DMS114 treated with DMSO at 0.1 percent for 48 hours (cell line): ENCODE results near the gene ITIH5.
"Not testable (repeated sequence)": the region's sequence is repeated elsewhere in the genome, so short reads cannot be mapped to it uniquely, and the experiment has no call there.

Experiments
- DNase-seq: peaks from one replicate; lab custom pipeline; 2025; ENCODE audit not compliant: unreplicated experiment; lab: John Stamatoyannopoulos, UW

Gene ITIH5

GRCh38 chr10:7689591-7689990 is 22.8 kb upstream of the ITIH5 start:
- no peak for DNase-seq

DNA sequence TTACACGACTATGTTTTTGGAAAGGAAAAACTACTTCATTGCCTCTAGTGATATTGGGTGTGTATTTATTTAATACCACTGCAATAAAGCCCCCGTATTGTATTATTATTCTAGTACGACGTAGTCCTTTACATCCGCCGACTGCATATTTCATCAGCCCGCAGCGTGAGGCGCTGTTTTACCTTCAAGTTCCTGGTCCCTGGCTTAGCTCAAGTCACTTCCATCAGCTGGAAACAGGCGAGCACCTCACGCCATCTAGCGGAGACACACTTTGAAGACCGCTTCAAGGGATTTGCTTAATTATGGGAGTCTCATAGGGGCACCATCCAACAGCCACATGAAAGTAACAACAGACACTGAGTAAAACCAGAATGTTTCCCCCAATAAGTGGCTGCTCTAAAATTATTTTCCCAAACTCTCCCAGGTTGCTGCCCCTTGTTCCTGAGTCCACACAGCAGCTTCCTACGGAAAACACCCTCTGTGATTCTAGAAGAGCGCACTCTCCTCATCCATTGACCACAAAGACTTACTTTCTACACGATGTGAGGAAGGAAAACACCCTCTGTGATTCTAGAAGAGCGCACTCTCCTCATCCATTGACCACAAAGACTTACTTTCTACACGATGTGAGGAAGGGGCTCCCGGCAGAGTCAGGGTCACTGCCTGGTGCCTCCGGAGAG is 20.6 kb upstream of the ITIH5 start:
- DNase-seq, result peak; percentile 94

- no peak for DNase-seq
Measured at GRCh38 chr10:7686351-7687171, 19.8 kb upstream of the ITIH5 start.

DNA sequence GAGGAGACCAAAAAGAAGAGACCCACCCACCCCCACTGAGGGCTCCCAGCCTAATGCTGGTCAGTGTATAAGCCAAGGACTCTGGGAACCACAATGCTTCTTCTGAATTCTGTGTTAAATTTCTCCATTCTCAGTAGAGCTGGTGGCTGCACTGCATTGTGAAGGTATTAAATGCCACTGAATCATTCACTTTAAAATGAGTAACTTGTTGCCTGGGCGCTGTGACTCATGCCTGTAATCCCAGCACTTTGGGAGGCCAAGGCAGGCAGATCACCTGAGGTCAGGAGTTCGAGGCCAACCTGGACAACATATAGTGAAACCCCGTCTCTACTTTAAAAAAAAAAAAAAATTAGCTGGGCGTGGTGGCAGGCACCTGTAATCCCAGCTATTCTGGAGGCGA is 13.3 kb upstream of the ITIH5 start:
- not testable (repeated sequence) for DNase-seq

- DNase-seq, result no peak
Measured at GRCh38 chr10:7679256-7679655, 12.5 kb upstream of the ITIH5 start.

- DNase-seq, result no peak
Measured at GRCh38 chr10:7672341-7673134, 5.8 kb upstream of the ITIH5 start.

DNA sequence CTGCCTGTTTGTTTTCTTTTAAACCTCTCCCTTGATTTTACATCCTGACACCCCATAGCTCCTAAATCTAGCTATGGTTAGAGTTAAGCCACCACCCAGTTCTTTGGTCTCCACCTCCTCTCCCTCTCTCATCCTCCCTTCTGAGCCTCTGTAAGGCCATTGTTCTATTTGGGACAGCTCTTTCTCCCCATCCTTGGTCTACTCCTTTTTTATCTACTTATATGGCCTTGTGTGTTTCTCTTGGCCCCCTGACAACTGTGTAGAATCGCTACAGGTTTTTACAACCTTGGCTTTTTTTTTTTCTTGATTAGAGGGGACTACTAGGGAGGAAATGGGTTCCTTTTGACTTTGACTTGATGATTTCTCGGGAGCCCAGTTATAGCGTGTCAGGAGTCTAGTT is 3.4 kb upstream of the ITIH5 start:
- DNase-seq, result no peak

GRCh38 chr10:7667262-7668141 is 736 bp upstream of the ITIH5 start:
- DNase-seq, result no peak

DNA sequence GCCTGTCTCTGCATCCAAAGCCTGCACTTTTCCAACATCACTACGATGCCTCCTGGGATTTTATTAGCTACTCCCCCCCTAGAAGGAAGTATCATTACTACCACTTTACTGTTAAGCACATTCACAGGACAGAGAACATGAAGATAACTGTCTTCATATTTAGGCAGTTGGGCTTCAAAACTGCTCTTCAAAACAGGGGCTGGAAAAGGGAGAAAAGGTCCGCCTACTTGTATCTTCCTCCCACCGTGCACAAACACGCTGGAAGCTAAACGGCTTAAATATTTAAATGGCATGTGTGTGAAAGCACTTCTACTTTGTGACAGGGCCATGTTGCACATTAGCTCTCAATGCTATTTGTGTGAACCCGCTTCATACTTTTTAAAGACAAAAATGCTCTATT is 999 bp downstream of the ITIH5 start:
- DNase-seq, result no peak

- no peak for DNase-seq
Measured at GRCh38 chr10:7664707-7665106, 2.1 kb downstream of the ITIH5 start.

DNA sequence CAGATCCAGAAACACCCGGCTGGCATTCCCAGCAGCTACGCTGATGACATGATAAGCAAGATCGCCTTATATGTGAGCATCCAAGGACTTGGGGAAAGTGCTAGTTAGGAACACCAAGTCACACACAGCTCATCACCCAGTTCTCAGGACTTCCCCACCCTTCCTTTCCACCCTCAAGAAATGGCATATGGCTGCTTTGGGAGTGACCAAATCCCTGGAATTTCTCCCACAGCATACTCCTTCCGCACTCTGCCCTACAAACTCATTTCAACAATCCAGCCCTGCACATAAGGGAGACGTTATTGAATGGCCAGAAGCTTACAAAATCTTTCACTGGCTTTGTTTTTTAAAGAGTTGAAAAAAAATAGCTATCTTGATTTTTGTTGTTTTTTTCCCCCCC is 4.2 kb downstream of the ITIH5 start:
- no peak for DNase-seq

- DNase-seq, result no peak
Measured at GRCh38 chr10:7659560-7659959, 7.2 kb downstream of the ITIH5 start.

DNA sequence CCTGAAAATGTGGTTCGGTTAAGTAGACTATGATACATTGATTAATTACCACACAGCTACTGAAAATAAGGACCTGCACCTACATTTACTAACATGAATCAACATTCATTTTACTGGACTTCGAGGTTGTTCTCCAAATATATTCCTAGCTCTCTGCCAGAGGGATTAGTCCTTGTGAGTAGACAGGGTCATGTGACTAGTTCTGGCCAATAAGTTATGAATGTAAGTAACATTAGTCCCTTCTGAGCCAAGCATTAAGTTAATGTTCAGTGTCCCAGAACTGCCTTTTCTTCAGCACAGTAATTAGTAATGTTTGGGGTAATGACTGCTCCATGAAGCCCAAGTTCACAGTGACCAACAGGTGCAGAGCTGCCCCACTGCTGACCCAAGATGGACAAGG is 9.2 kb downstream of the ITIH5 start:
- DNase-seq, result no peak

DNA sequence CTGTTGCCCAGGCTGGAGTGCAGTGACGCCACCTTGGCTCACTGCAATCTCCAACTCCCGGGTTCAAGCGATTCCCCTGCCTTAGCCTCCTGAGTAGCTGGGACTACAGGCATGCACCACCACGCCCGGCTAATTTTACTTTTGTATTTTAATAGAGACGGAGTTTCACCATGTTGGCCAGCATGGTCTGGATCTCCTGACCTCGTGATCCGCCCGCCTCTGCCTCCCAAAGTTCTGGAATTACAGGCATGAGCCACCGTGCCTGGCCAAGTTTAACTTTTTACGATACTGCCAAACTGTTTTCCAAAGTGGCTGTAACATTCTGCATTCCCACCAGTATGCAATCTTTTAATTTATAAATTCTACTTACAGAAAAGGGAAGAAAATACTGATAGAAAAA is 9.7 kb downstream of the ITIH5 start:
- DNase-seq, result not testable (repeated sequence)

DNA sequence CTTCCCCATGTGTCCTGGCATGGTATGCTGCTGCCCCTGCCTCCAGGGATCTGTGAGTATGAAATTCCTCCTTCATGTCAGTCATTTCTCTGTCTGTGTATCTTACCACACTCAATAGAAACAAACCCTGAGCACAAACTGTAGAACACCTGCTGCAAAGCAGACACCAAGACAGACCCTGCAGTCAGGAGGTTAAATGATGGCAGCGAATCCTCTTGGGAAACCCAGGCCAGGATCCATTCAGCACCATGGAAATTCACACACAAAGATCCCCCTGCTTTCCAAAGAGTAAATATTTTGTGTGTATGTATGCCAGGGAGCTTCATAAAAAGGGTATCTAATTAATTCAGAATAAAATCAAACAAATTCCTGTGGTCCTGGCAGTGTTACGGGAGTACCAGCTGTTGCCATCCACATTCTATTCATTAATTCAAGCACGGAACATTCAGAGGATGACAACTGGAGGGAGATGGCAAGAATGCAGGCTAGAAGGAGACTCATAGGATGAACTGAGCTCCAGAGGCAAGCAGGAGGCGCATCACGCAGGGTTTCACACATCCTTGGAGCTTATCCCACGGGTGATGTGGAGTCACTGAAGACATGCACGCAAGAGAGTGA is 14.8 kb downstream of the ITIH5 start:
- no peak for DNase-seq

GRCh38 chr10:7649673-7650300 is 17.0 kb downstream of the ITIH5 start:
- DNase-seq, result no peak

DNA sequence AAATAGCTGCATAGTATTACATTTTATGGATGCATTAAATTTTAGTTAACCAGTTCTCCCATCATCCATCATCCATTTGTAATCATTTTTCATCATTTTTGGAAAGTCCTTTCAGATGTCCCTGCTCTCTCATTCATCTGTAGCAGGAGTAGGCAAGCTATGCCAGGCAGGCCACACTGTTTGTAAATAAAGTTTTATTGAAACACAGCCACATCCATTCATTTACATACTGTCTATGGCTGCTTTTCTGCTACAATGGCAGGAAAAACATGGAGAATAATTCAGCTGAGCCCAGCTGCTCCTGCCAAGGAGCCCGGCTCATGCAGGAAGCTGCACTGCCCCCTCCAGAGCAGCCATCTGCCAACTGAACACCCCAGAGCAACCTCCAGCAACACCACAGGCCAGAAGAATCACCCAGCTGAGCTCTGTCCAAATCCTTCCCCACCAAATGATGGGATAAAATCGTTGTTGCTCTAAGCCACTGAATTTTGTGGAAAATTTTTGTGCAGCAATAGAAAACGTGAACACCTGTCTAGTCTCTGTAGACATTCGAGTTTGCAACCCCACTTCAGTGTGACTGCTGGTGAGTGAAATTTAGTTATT is 19.6 kb downstream of the ITIH5 start:
- DNase-seq, result no peak

GRCh38 chr10:7642491-7643011 is 24.2 kb downstream of the ITIH5 start:
- no peak for DNase-seq

DNA sequence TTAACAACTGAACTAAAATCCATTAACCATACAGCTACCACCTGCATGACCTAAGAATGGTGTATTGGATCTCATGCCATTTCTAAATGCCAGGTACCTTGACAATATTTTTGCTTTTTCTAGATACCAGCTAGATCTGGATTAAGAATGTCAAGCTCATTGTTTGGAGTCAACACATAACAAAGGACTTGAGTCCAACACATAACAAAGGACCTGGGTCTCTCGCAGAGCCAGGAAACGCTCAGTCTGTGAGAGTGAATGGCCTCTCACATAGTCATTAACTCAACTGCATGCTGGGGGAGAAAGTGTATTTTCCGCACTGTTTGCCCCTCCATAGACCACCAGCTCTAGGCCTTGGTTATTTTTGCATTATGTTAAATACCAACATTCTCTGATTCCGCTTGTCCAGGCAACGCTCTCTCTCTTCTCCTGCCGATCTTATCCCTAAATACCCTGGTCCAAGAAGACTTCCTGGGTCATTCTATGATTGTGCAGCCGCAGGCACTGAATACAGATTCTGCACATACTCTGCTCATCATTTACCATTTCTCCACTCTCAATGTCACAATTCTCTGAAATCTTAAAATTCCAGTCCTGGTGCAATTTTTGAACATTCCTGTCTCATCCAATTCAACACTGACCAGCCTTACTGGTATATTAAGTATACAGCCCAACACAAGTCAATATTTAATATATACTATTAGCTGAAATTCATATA is 31.2 kb downstream of the ITIH5 start:
- no peak for DNase-seq
